Measurements from ENCODE around the gene FOXK2.
A peak's percentile ranks its signal among the peaks of the same experiment; 100 is the strongest.

Gene FOXK2

DNA sequence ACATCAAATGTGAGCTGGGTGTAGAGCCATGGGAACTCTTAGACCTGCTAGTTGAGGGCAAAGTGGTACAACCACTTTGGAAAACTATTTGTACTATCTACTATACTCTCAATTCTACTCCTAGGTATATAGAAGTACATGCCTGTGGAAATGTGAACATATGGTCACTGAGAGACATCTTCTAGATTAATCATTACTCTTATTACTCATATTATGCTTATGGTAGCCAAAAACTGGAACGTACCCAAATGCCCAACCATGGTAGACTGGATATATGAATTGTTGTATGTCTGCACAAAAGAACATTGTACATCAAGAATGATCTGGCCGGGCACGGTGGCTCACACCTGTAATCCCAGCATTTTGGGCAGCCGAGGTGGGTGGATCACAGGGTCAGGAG lies 126.0 kb downstream of the FOXK2 start:
- no peak for DNase-seq

DNA sequence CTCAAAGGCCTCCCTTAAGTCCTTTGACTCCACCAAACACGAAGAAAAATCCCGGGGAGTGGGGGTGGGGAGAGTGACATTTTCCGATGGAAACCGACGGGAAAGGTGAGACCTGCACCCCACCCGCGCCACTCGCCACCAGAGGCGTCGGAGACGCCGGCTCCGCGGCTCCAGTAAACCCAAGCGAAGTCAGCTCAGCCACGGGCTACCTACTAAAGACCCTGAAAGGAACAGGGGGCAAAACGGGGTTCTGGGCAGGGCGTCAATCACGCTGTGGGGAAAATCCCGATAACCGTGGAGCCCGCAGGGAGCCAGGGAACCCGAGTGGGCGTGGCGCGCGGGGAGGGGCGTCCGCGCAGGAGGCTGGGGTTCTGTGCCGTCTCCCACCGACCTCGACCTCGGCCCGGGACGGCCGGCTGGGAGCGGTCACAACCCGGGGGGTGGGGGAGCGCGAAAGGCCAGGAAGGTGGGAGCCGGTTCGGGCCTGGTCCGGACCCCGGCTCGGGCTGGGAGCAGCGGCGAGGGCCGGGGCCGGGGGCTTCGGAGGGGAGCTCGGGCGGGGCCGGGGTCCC lies 128.1 kb downstream of the FOXK2 start:
- peak; percentile 46 for DNase-seq

DNA sequence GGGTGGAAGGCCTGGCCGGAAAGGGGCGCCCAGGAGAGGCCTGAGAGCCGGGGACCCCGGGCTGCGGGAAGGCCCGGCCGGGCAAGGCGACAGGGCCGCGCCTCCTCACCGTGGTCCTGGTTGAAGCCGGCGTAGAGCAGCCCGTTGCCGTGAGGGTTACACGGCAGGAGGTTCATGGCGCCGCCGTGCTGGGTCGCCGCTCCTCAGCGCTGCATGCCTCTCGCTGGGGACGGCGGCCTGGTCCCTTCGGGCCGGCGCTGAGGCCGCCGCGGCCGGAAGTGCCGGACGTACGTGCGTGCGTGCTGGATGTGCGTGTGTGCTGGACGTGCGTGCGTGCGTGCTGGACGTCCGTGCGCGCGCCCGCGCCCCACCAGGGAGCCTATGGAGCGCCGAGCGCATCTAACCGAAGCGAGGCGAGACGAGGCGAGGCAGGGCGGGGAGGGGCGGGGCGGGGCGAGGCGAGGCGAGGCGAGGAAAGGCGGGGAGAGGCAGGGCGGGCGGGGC lies 128.7 kb downstream of the FOXK2 start, which contains the start of gene WDR45B:
Gene WDR45B (minus strand): TSS at position 280 of the 504 bp plus-strand sequence. CDS start 104 bp downstream, at position 176.
- DNase-seq, result peak; percentile 79

DNA sequence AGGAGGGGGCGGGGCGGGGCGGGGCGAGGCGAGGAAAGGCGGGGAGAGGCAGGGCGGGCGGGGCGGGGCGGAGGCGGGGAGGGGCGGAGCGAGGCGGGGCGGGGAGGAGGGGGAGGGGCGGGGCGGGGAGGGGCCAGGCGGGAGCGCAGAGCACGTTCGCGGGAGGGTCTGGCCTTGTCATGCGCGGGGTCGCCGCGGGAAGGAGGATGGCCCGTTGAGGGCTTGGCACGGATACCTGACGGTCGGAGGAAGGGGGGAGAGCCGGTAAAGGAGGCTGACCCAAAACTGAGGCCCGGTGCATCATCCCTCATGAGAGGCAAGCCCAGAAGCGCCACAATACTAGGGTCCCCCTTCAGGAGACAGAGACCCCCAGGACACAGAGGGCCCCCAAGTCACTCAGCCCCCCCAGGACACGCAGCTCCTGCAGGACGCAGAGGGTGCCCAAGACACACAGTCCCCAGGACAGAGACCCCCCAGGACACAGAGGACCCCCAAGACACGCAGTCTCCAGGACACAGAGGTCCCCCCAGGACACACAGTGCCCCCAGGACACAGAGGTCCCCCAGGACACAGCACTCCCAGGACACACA lies 129.3 kb downstream of the FOXK2 start:
- peak; percentile 41 for DNase-seq

DNA sequence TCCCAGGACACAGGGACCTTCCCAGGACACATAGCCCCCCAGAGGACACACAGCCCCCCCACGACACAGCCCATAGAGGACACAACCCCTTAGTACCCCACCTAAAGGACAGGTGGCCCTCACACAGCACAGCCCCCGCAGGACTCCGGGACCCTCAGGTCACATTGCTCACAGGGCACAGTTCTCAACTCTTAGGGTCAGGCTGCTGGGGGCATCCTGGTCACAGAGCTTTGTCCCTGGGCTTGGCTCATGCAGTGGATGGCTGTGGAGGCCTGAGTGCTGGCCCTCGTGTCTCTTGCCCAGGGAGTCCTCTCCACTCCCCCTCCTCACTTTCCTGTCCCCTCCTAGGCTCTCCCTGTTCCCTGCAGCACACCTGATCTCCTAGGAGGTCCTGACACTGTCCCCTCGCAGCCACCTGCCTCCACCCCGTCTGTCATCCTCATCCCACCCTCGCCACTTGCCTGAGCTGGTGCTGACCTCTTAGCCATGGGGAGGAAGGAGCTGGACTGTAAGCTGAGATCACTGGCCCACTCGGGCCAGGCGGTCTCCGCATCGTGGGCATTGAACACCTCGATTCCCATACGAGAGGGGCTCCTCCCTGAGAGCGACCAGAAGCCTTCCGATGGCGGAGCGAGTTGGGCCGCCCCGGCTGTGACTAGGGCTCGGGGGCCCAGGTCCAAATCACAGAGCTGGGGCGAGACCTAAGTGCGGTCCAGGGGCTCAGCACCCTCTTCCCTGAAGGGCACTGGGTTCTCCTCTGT lies 130.1 kb downstream of the FOXK2 start:
- DNase-seq, result no peak

DNA sequence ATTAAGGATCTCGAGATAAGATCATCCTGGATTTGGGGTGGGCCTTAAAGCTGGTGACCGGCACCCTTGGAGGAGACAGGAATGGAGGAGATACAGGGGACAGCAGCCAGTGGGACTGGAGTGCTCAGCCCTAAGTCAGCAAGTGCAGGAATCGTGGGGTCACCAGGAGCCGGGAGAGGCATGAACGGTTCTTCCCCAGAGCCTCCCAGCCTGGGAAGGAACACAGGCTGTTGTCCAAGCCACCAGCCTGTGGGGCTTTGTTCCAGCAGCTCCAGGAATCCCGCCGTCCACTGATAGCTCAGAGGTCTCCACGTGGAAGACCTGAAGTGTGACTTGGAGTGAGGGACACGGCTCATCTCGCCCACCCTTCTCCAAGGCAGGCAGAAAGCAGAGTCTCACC lies 131.2 kb downstream of the FOXK2 start:
- DNase-seq, result no peak

DNA sequence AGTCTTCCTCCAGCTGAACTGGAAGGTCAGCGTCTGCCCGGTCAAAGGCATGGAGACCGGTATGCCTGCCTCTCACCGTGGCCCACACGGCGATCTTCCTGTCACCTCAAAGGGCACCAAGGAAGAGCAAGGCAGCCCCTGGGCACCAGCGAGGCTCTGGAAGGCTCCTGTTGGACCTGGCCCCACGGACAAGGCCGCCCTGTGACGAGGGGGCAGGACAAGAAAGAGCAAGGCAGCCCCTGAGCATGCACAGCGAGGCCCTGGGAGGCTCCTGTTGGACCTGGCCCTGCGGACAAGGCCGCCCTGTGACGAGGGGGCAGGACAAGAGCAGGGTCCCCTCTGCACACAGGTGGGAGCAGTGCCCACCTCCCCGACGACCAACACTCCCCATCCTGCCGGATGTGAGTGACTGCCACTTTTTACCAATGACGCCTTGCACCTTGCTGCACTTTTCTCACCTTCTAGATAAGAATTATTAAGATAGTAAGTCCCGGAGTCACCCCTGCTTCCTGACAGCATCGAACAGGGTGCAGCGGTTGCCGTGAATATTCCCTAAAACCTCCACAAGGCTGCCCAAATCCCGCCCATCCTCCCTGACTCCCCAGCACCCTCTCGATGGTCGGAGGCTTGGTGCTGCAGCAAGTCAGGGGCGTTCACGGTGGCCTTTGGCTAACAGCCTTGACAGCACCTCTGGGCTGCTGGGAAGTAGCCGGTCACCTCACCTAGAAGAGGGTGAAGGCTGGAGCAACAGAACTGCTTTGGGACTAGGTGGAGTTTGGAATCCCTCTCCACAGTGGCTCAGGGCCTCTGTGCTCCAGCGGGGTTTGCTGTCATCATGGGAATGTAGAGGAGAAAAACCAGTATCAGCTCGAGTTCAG lies 134.4 kb downstream of the FOXK2 start:
- no peak for DNase-seq
